ENCODE data around the gene EP300.
"Not testable (repeated sequence)": the region's sequence is repeated elsewhere in the genome, so short reads cannot be mapped to it uniquely, and the experiment has no call there.

The EP300 gene

DNA sequence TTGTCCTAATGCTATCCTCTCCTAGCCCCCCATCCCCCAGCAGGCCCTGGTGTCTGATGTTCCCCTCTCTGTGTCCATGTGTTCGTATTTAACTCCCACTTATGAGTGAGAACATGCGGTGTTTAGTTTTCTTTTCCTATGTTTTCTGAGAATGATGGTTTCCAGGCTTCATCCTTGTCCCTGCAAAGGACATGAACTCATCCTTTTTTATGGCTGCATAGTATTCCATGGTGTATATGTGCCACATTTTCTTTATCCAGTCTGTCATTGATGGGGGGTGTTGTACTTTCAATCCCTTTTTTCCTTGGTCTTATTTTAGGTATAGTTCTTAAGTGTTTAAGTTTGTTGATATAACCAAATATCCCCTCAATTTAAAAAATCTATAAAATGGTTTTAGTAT, 23.9 kb downstream of the EP300 start:
- Histone ChIP-seq H3K9me3 (ENCODE audit: insufficient read depth, low read depth, low read length) (no peaks in the 10 kb centered on the region), H3K27me3 (ENCODE audit: insufficient read depth, low read length) (no peaks in the 10 kb centered on the region), H3K27ac (ENCODE audit: low read depth, low read length) (no peak overlapping the region), H3K36me3 (ENCODE audit: insufficient read depth, low read length) (peaks cover 64% of the 10 kb centered on the region), H3K4me1 (ENCODE audit: insufficient read depth, low read length) (no peaks in the 10 kb centered on the region), H3K9ac (ENCODE audit: low read depth, low read length) (no peak overlapping the region), H3K4me3 (ENCODE audit: low read length) (no peak overlapping the region)
- 93% methylated on average over 2 of the region's 2 CpGs for WGBS

DNA sequence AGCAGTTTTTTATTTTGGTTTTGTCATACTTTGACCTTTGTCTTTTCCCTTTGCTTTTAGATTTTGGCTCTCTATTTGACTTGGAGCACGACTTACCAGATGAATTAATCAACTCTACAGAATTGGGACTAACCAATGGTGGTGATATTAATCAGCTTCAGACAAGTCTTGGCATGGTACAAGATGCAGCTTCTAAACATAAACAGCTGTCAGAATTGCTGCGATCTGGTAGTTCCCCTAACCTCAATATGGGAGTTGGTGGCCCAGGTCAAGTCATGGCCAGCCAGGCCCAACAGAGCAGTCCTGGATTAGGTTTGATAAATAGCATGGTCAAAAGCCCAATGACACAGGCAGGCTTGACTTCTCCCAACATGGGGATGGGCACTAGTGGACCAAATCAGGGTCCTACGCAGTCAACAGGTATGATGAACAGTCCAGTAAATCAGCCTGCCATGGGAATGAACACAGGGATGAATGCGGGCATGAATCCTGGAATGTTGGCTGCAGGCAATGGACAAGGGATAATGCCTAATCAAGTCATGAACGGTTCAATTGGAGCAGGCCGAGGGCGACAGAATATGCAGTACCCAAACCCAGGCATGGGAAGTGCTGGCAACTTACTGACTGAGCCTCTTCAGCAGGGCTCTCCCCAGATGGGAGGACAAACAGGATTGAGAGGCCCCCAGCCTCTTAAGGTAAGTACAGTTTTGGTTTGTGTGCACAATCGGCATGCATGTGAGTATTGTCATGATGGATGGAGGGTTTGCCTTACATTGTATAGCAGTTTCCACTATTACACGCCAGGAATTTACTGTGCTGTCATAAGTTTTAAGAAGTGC, 25.0 kb downstream of the EP300 start:
- 95% methylated on average over 9 of the region's 9 CpGs for WGBS
- no peak overlapping the region for H3K4me3 ChIP-seq (ENCODE audit: low read length)
- no peak overlapping the region for H3K9ac ChIP-seq (ENCODE audit: low read depth, low read length)
- no peak overlapping the region for H3K27ac ChIP-seq (ENCODE audit: low read depth, low read length)
- H3K4me1 ChIP-seq (ENCODE audit: insufficient read depth, low read length), result no peaks in the 10 kb centered on the region
- peaks cover 71% of the 10 kb centered on the region for H3K36me3 ChIP-seq (ENCODE audit: insufficient read depth, low read length)
- no peaks in the 10 kb centered on the region for H3K27me3 ChIP-seq (ENCODE audit: insufficient read depth, low read length)
- no peaks in the 10 kb centered on the region for H3K9me3 ChIP-seq (ENCODE audit: insufficient read depth, low read depth, low read length)

DNA sequence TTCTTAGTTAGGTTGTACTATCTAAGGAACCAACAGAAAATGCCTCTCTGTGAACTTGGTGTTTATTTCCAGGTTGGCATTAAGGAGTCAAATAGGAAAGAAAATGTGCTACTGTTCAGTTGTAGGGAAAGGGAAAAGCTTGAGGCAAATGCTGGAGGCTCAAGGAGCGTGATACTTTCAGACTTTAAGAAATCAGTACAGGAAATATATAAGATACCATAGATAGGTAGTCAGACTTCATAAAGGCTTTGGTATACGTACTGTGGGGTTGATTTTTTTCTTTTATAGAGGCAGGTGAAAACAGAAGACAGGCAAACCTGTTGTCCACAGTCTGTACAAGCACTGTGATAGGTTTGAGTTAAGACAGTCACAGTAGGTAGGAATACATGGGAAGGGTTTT, 30.8 kb downstream of the EP300 start:
- Histone ChIP-seq H3K27ac (ENCODE audit: low read depth, low read length) (no peak overlapping the region), H3K4me3 (ENCODE audit: low read length) (no peak overlapping the region), H3K36me3 (ENCODE audit: insufficient read depth, low read length) (peaks cover 95% of the 10 kb centered on the region), H3K9ac (ENCODE audit: low read depth, low read length) (no peak overlapping the region), H3K27me3 (ENCODE audit: insufficient read depth, low read length) (no peaks in the 10 kb centered on the region), H3K4me1 (ENCODE audit: insufficient read depth, low read length) (no peaks in the 10 kb centered on the region), H3K9me3 (ENCODE audit: insufficient read depth, low read depth, low read length) (no peaks in the 10 kb centered on the region)
- WGBS, result 98% methylated on average over 2 of the region's 2 CpGs

DNA sequence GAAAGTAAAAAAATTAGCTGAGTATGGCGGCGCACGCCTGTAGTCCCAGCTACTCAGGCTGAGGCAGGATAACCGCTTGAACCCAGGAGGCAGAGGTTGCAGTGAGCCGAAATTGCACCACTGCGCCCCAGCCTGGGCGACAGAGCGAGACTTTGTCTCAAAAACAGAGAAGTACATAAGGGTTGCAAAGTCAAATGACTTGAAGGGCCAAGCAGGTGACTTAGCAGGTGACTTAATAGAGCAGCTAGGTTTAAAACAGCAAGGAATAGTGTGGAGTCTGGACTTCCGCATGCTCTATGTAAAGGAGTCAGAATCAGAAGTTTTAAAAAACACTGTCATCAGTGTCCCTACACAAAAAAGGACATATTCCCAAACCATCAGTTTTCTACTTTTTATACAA, 31.7 kb downstream of the EP300 start:
- H3K36me3 ChIP-seq (ENCODE audit: insufficient read depth, low read length), result peaks cover 94% of the 10 kb centered on the region
- H3K9me3 ChIP-seq (ENCODE audit: insufficient read depth, low read depth, low read length), result no peaks in the 10 kb centered on the region

DNA sequence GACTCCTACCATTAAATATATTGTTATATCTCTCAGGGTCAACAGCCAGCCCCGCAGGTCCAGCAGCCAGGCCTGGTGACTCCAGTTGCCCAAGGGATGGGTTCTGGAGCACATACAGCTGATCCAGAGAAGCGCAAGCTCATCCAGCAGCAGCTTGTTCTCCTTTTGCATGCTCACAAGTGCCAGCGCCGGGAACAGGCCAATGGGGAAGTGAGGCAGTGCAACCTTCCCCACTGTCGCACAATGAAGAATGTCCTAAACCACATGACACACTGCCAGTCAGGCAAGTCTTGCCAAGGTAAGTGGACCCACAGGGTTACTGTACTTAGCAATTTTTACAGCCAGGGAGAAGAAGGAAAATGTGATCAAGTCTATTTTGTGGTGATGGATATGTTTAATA, 35.1 kb downstream of the EP300 start:
- H3K27ac ChIP-seq (ENCODE audit: low read depth, low read length), result no peak overlapping the region
- no peak overlapping the region for H3K9ac ChIP-seq (ENCODE audit: low read depth, low read length)
- no peak overlapping the region for H3K4me3 ChIP-seq (ENCODE audit: low read length)
- peaks cover 95% of the 10 kb centered on the region for H3K36me3 ChIP-seq (ENCODE audit: insufficient read depth, low read length)
- no peaks in the 10 kb centered on the region for H3K4me1 ChIP-seq (ENCODE audit: insufficient read depth, low read length)
- H3K9me3 ChIP-seq (ENCODE audit: insufficient read depth, low read depth, low read length), result no peaks in the 10 kb centered on the region
- H3K27me3 ChIP-seq (ENCODE audit: insufficient read depth, low read length), result no peaks in the 10 kb centered on the region
- 96% methylated on average over 5 of the region's 5 CpGs for WGBS

More for the DNA sequence above, 31.7 kb downstream of the EP300 start:
- H3K27ac ChIP-seq (ENCODE audit: low read depth, low read length), result no peak overlapping the region
- WGBS, result 95% methylated on average over 9 of the region's 9 CpGs
- no peak overlapping the region for H3K9ac ChIP-seq (ENCODE audit: low read depth, low read length)
- no peaks in the 10 kb centered on the region for H3K27me3 ChIP-seq (ENCODE audit: insufficient read depth, low read length)
- no peak overlapping the region for H3K4me3 ChIP-seq (ENCODE audit: low read length)
- no peaks in the 10 kb centered on the region for H3K4me1 ChIP-seq (ENCODE audit: insufficient read depth, low read length)

DNA sequence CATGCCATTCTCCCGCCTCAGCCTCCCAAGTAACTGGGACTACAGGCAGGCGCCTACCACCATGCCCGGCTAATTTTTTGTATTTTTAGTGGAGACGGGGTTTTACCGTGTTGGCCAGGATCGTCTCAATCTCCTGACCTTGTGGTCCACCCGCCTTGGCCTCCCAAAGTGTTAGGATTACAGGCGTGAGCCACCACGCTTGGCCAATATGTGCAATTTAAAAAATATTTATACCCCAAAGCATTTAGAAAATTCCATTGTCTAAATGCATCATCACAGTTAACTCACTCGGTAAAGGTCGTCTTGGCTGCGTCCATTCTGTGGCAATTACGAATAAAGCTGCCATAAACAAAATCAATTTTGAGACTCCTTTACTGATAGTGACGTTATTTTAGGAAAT, 36.2 kb downstream of the EP300 start:
- no peaks in the 10 kb centered on the region for H3K9me3 ChIP-seq (ENCODE audit: insufficient read depth, low read depth, low read length)
- H3K27me3 ChIP-seq (ENCODE audit: insufficient read depth, low read length), result no peaks in the 10 kb centered on the region
- H3K27ac ChIP-seq (ENCODE audit: low read depth, low read length), result no peak overlapping the region
- H3K4me3 ChIP-seq (ENCODE audit: low read length), result no peak overlapping the region
- H3K9ac ChIP-seq (ENCODE audit: low read depth, low read length), result no peak overlapping the region
- WGBS, result 94% methylated on average over 14 of the region's 14 CpGs
- H3K4me1 ChIP-seq (ENCODE audit: insufficient read depth, low read length), result no peaks in the 10 kb centered on the region
- peaks cover 94% of the 10 kb centered on the region for H3K36me3 ChIP-seq (ENCODE audit: insufficient read depth, low read length)

DNA sequence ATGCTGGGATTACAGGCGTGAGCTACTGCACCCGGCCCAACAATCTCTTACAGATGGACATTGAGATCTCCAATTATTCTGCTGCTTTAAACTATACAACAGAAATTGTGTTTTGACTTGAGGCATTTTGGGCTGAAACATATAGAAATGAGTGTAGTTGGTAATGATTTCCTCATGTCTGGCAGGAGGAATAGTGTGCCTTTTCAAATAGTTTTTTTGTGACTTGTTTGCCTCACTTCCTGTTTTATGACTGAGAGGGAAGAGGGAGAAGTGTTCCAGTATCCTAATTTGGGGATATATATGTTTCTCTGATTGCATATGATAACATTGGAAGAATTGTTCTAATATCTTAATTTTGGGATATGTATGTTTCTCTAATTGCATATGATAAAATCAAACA, 40.2 kb downstream of the EP300 start:
- H3K27ac ChIP-seq (ENCODE audit: low read depth, low read length), result no peak overlapping the region
- no peak overlapping the region for H3K9ac ChIP-seq (ENCODE audit: low read depth, low read length)

DNA sequence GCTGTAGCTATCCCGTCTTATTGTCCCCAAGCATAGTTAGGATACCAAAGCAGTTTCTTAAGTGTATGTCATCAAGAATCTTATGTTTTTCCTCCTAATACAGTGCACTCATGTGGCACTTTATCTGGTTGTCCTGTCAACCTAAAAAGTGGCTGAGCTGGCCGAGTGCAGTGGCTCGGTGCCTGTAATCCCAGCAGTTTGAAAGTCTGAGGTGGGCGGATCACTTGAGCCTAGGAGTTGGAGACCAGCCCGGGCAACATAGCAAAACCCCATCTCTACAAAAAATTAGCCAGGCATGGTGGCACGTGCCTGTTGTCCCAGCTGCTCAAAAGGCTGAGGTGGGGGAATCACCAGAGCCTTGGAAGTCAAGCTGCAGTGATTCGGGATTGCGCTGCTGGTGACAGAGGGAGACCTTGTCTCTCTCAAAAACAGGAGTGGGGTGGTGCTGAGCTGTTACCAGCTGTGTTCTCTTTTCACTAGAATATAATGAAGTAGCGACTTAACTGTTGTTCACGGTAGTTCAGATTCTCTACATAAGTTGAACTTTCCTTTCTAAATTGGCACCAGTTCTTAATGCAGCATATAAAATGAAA, 48.1 kb downstream of the EP300 start:
- 95% methylated on average over 10 of the region's 10 CpGs for WGBS
- Histone ChIP-seq H3K9me3 (ENCODE audit: insufficient read depth, low read depth, low read length) (no peaks in the 10 kb centered on the region), H3K36me3 (ENCODE audit: insufficient read depth, low read length) (peaks cover 99% of the 10 kb centered on the region), H3K4me3 (ENCODE audit: low read length) (no peak overlapping the region), H3K4me1 (ENCODE audit: insufficient read depth, low read length) (no peaks in the 10 kb centered on the region), H3K27me3 (ENCODE audit: insufficient read depth, low read length) (no peaks in the 10 kb centered on the region), H3K9ac (ENCODE audit: low read depth, low read length) (no peak overlapping the region), H3K27ac (ENCODE audit: low read depth, low read length) (no peak overlapping the region)

More for the DNA sequence above, 40.2 kb downstream of the EP300 start:
- Histone ChIP-seq H3K4me1 (ENCODE audit: insufficient read depth, low read length) (no peaks in the 10 kb centered on the region), H3K9me3 (ENCODE audit: insufficient read depth, low read depth, low read length) (no peaks in the 10 kb centered on the region), H3K4me3 (ENCODE audit: low read length) (no peak overlapping the region), H3K27me3 (ENCODE audit: insufficient read depth, low read length) (no peaks in the 10 kb centered on the region), H3K36me3 (ENCODE audit: insufficient read depth, low read length) (peaks cover 97% of the 10 kb centered on the region)
- WGBS, result 98% methylated on average over 2 of the region's 2 CpGs

DNA sequence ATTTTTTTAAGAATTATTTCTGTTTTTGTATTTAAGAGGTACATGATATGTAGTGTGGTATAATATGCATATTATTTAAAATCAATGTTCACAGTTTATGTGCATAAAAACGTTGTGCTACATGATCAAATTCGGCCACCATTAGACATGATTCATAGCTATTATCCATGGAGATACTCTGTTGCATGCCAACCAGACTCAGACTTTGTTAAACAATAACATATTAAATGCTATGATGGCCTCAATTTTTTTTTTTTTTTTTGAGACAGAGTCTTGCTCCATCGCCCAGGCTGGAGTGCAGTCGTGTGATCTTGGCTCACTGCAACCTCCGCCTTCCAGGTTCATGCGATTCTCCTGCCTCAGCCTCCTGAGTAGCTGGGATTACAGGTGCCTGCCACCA, 53.5 kb downstream of the EP300 start:
- 99% methylated on average over 6 of the region's 6 CpGs for WGBS
- not testable (repeated sequence) for H3K4me1 ChIP-seq (ENCODE audit: insufficient read depth, low read length); H3K27ac ChIP-seq (ENCODE audit: low read depth, low read length); H3K9ac ChIP-seq (ENCODE audit: low read depth, low read length); H3K9me3 ChIP-seq (ENCODE audit: insufficient read depth, low read depth, low read length); H3K27me3 ChIP-seq (ENCODE audit: insufficient read depth, low read length); H3K4me3 ChIP-seq (ENCODE audit: low read length)
- peaks cover 98% of the 10 kb centered on the region for H3K36me3 ChIP-seq (ENCODE audit: insufficient read depth, low read length)

DNA sequence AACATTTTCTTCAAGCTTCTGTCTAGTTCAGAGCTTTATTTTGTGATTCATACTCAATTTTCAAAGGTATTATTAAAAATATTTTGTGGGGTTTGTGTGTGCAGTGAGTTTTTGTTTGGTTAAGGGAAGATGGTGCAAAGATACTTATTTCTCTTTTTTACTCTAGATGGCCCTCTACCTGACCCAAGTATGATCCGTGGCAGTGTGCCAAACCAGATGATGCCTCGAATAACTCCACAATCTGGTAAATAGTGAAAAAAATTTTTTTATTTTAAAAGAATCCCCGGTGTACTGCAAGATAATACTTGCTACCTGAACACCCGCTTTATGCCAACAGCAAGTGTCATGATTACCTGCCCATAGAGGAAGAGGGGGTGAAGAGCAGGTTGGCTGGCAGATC, 54.2 kb downstream of the EP300 start:
- Histone ChIP-seq H3K4me1 (ENCODE audit: insufficient read depth, low read length) (no peaks in the 10 kb centered on the region), H3K9ac (ENCODE audit: low read depth, low read length) (no peak overlapping the region), H3K27me3 (ENCODE audit: insufficient read depth, low read length) (no peaks in the 10 kb centered on the region), H3K27ac (ENCODE audit: low read depth, low read length) (no peak overlapping the region), H3K4me3 (ENCODE audit: low read length) (no peak overlapping the region), H3K9me3 (ENCODE audit: insufficient read depth, low read depth, low read length) (no peaks in the 10 kb centered on the region), H3K36me3 (ENCODE audit: insufficient read depth, low read length) (peaks cover 98% of the 10 kb centered on the region)
- 100% methylated on average over 4 of the region's 4 CpGs for WGBS

DNA sequence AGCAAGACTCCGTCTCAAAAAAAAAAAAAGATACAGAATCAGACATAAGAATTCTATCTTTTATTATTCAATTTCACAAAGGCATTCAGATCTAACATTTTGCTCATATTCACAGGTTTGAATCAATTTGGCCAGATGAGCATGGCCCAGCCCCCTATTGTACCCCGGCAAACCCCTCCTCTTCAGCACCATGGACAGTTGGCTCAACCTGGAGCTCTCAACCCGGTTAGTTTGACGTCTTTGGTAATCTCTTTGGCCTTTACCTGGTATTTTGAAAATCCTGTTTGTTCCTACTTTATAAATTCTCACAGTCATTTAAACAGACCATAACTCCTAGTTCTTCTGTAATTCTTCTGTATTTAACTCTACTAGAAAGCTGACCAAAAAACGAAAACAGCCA, 55.3 kb downstream of the EP300 start:
- Histone ChIP-seq H3K9me3 (ENCODE audit: insufficient read depth, low read depth, low read length) (no peaks in the 10 kb centered on the region), H3K27me3 (ENCODE audit: insufficient read depth, low read length) (no peaks in the 10 kb centered on the region), H3K4me3 (ENCODE audit: low read length) (no peak overlapping the region), H3K4me1 (ENCODE audit: insufficient read depth, low read length) (no peaks in the 10 kb centered on the region), H3K36me3 (ENCODE audit: insufficient read depth, low read length) (peaks cover 98% of the 10 kb centered on the region), H3K9ac (ENCODE audit: low read depth, low read length) (no peak overlapping the region), H3K27ac (ENCODE audit: low read depth, low read length) (no peak overlapping the region)
- 91% methylated on average over 5 of the region's 5 CpGs for WGBS
